Astrocyte of the spinal cord (primary cell): ENCODE results near the gene EFCAB13.
"Not testable (repeated sequence)": the region's sequence is repeated elsewhere in the genome, so short reads cannot be mapped to it uniquely, and the experiment has no call there.

Experiments used
- DNase-seq: peaks from one replicate; pipeline ENCODE4 v3.0.0; 2011; ENCODE audit warnings: low read depth, low spot score
- H3K4me3 ChIP-seq: 2 replicates; pipeline ENCODE4 v1.5.1; 2011; ENCODE audit warnings: low read depth, mild to moderate bottlenecking, low read length, moderate library complexity
- CTCF ChIP-seq: IDR thresholded peaks from 2 replicates; pipeline ENCODE4 v1.5.1; 2012; ENCODE audit warnings: low read depth, mild to moderate bottlenecking, low read length, inconsistent platforms
- in situ Hi-C: cut with HindIII; loops from 2 replicates; pipeline ENCODE4 v1.10.0; 2017; ENCODE audit warnings: low sequenced_read_pairs

EFCAB13 gene

GRCh38 chr17:47373002-47373401 lies 49.2 kb downstream of the EFCAB13 start:
- TF ChIP-seq CTCF: no peak
- in situ Hi-C loops: no loop called here
- H3K4me3 ChIP-seq: no peak overlapping the region
- DNase-seq: no peak

- in situ Hi-C loops: no loop called here
- no peak overlapping the region for H3K4me3 ChIP-seq
- no peak for TF ChIP-seq CTCF
- DNase-seq: no peak
These were observed 52.5 kb downstream of the EFCAB13 start for GRCh38 chr17:47376247-47376646.

GRCh38 chr17:47388825-47389224 lies 65.1 kb downstream of the EFCAB13 start:
- no peak overlapping the region for H3K4me3 ChIP-seq
- TF ChIP-seq CTCF: no peak
- in situ Hi-C loops: no loop called here
- no peak for DNase-seq

GRCh38 chr17:47397532-47398128 lies 73.9 kb downstream of the EFCAB13 start:
- in situ Hi-C loops, DNase-seq, H3K4me3 ChIP-seq: not testable (repeated sequence)

- DNase-seq: no peak
- TF ChIP-seq CTCF: no peak
- in situ Hi-C loops: no loop called here
- no peak overlapping the region for H3K4me3 ChIP-seq
These were observed 76.6 kb downstream of the EFCAB13 start for GRCh38 chr17:47400333-47400732.

- in situ Hi-C loops: no loop called here
- H3K4me3 ChIP-seq: no peak overlapping the region
- TF ChIP-seq CTCF: no peak
- DNase-seq: no peak
These were observed 77.3 kb downstream of the EFCAB13 start for GRCh38 chr17:47401100-47401499.

GRCh38 chr17:47404006-47404405 lies 80.3 kb downstream of the EFCAB13 start:
- no peak overlapping the region for H3K4me3 ChIP-seq
- in situ Hi-C loops: no loop called here
- no peak for TF ChIP-seq CTCF
- no peak for DNase-seq
